HG03575 (cell line): ENCODE data around the gene ST13.
"Not testable (repeated sequence)": the region's sequence is repeated elsewhere in the genome, so short reads cannot be mapped to it uniquely, and the experiment has no call there.

ENCODE experiments used
- ATAC-seq: cut with Tn5 transposase; IDR thresholded peaks from one replicate; pipeline ENCODE4 v1.9.1; 2021; ENCODE audit not compliant: unreplicated experiment, insufficient number of reproducible peaks, low FRiP score; ENCODE audit errors: extremely low read depth

Gene ST13

DNA sequence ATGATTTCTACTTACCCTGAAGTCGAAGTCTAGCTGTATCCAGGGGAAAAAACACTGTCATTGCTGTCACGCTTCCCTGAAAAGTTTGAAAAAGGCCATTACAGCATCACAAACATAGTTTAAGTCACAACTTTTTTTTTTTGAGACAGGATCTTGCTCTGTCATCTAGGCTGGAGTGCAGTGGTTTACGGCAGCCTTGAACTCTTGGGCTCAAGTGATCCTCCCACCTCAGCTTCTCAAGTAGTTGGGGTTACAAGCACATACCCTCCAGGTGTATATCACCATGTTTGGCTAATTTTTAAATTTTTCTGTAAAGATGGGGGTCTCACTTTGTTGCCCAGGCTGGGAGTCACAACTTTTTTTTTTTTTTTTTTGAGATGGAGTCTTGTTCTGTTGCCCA is 57.4 kb downstream of the ST13 start:
- no peak for ATAC-seq

DNA sequence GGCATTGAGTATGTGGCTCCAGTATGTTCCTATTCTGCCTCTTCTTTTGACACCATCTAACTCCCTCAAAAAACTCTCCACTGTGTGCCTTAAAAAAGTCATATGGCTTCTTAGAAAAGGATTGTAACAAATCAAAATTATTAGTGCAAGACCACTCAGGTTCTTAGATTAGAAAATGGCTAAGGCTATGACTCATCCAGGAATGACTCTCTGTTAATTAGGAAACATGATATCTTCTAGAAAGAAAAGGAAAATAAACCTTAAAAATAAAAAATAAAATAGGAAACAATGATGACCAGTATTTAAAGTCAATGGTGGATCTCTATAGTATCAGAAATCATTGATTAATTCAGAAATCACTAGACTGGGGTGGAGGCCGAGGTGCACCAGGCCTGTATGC is 59.0 kb downstream of the ST13 start:
- no peak for ATAC-seq

DNA sequence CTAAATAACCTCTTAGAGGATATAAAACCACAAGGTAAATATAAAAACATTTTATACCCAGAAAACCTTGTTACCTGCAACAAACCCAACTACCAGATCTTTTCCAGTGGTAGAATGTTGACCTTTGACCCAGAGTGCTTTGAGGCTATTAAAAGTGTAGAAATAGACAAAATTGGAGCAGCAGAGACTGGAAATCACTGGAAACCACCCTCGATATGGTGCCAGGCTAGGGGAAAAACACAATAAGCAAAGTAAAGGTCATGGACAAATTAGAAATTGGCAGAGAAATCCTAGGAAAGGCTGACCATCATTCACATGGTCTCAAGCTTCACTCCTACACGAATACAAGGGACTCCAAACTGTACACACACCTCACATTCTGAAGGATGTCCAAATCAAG is 64.0 kb downstream of the ST13 start:
- ATAC-seq, result no peak

DNA sequence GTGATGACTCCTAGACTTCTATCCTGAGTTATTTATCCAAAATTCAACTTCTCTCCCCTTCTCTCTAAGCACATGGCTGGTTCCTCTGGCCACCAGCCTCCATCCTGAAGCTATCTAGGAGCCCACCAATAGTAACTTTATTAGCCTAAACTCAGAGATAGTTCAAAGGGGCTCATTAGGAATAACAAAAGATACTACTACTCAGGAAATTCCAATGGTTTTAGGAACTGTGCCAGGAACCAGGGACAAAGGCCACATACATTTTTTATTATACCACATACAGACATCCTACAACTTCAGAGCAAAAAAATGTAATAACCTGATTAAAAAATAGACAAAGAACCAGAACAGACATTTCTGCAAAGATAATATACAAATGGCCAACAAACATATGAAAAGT is 65.2 kb downstream of the ST13 start:
- no peak for ATAC-seq

DNA sequence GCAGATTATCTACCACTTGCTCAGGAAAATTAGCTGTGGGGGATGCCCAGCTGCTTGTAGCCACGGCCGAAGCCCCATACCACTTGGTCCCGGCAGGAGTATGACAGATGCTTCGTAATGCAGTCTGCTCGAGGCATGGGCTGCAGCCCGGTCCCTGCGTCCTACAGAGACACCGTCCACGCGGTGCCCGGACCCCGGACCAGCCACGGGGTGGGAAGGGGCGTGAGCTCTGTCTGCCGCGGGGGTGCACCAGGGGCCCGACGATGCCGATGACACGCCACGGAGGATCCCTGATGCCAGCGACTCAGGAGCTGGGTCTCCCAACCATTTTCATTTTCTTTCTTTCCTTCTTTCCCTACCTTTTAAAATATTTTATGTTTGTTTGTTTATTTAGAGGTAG is 67.3 kb downstream of the ST13 start:
- ATAC-seq, result no peak

DNA sequence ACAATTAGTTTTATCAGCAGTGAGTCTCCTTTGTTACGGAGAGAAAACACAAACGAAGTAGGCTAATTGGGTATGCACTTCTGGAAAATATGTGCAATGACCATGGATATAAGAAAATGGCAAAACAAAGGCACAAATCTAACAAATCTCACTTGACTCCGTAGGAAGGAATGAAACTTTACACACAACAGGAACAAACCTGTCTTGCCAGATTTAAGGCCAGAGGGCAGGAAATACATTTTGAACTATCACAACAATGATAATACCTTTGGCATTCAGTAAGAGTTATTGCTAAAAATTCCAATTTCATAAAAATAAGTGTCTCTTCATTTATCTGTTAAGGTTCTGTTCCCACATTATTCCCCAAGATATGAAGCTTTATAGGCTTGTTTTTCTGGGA is 73.9 kb downstream of the ST13 start:
- ATAC-seq, result no peak

DNA sequence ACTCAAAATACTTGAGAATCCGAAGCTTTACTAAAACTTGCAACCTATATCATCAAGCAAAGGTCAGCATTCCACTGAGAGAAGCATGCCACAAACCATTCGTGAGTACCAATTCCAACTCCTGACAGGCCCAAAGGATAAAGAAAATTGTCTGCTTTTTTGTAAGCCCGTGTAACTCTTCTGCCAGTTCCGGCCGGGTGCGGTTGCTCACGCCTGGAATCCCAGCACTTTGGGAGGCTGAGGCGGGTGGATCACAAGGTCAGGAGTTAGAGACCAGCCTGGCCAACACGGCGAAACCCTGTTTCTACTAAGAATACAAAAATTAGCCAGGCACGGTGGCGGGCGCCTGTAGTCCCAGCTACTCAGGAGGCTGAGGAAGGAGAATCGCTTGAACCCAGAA is 74.7 kb downstream of the ST13 start:
- not testable (repeated sequence) for ATAC-seq
